GM23338 (cell line): ENCODE data around the gene MUC5B. TPM values are rescaled to one million over a fixed set of nuclear protein-coding genes. Genes with fewer than 3 reads are reported as not detected.

ENCODE experiments used
- ATAC-seq: fragments of 200-7000 bp; cut with Tn5 transposase; 3 replicates; pipeline ENCODE4 v1.9.1; 2020
- DNase-seq: peaks from one replicate; pipeline ENCODE4 v3.0.0-alpha.2; 2015; ENCODE audit warnings: low spot score
- H2AFZ ChIP-seq: fragments of 200-600 bp; sonication (generic); 2 replicates; pipeline ENCODE4 v1.8.0; 2016; ENCODE audit warnings: antibody characterized with exemption, mild to moderate bottlenecking, moderate library complexity
- H3F3A ChIP-seq: fragments of 200-600 bp; sonication (generic); replicated peaks from 2 replicates; pipeline ENCODE4 v1.8.0; 2017; ENCODE audit warnings: antibody characterized with exemption, mixed run types, low read depth
- H3K27ac ChIP-seq: fragments of 200-600 bp; sonication (generic); 2 replicates; pipeline ENCODE4 v1.6.1; 2016; ENCODE audit warnings: low read depth
- H3K27me3 ChIP-seq: fragments of 200-600 bp; sonication (generic); 2 replicates; pipeline ENCODE4 v1.8.0; 2016; ENCODE audit warnings: mild to moderate bottlenecking, mixed run types, moderate library complexity; ENCODE audit not compliant: insufficient read depth
- H3K36me3 ChIP-seq: fragments of 200-600 bp; sonication (generic); 2 replicates; pipeline ENCODE4 v1.8.0; 2016; ENCODE audit warnings: mild to moderate bottlenecking; ENCODE audit not compliant: insufficient read depth
- H3K4me1 ChIP-seq: fragments of 200-600 bp; sonication (generic); 2 replicates; pipeline ENCODE4 v1.8.0; 2016; ENCODE audit warnings: mild to moderate bottlenecking, moderate library complexity; ENCODE audit not compliant: insufficient read depth
- H3K4me2 ChIP-seq: fragments of 200-600 bp; sonication (generic); 2 replicates; pipeline ENCODE4 v1.7.1; 2017; ENCODE audit warnings: mixed run types
- H3K4me3 ChIP-seq: fragments of 200-600 bp; sonication (generic); 2 replicates; pipeline ENCODE4 v1.6.1; 2016; ENCODE audit warnings: mixed run types
- H3K79me2 ChIP-seq: fragments of 200-600 bp; sonication (generic); replicated peaks from 2 replicates; pipeline ENCODE4 v1.8.0; 2017; ENCODE audit warnings: mild to moderate bottlenecking; ENCODE audit not compliant: insufficient read depth
- H3K9me2 ChIP-seq: fragments of 200-600 bp; sonication (generic); 2 replicates; pipeline ENCODE4 v1.8.0; 2017; ENCODE audit not compliant: insufficient read depth
- H4K20me1 ChIP-seq: fragments of 200-600 bp; sonication (generic); replicated peaks from 2 replicates; pipeline ENCODE4 v1.8.0; 2017; ENCODE audit warnings: mild to moderate bottlenecking; ENCODE audit not compliant: insufficient read depth
- H3K27ac Mint-ChIP-seq: 2 replicates; pipeline ENCODE4 v1.8.0; 2020; ENCODE audit warnings: inconsistent platforms, mild to moderate bottlenecking, moderate library complexity, mixed read lengths
- H3K27me3 Mint-ChIP-seq: 3 replicates; pipeline ENCODE4 v1.8.0; 2022; ENCODE audit warnings: low read depth, mild to moderate bottlenecking, moderate library complexity, mixed read lengths, inconsistent platforms; ENCODE audit not compliant: insufficient read depth, poor library complexity
- H3K36me3 Mint-ChIP-seq: 3 replicates; pipeline ENCODE4 v1.8.0; 2021; ENCODE audit warnings: low read depth, mild to moderate bottlenecking, inconsistent platforms, moderate library complexity, mixed read lengths
- H3K4me1 Mint-ChIP-seq: 3 replicates; pipeline ENCODE4 v1.8.0; 2020; ENCODE audit warnings: mild to moderate bottlenecking, inconsistent platforms, mixed read lengths
- H3K4me3 Mint-ChIP-seq: 3 replicates; pipeline ENCODE4 v1.8.0; 2021; ENCODE audit warnings: moderate library complexity, mild to moderate bottlenecking, inconsistent platforms, mixed read lengths
- H3K9me3 Mint-ChIP-seq: 3 replicates; pipeline ENCODE4 v1.8.0; 2020; ENCODE audit warnings: moderate library complexity, mild to moderate bottlenecking, inconsistent platforms, mixed read lengths
- CREB1 ChIP-seq: fragments of 250-450 bp; sonication (Bioruptor Pico); IDR thresholded peaks from 2 replicates; pipeline ENCODE4 v1.5.0; 2020; ENCODE audit warnings: low read depth, mild to moderate bottlenecking, moderate library complexity
- CTCF ChIP-seq, 2 experiments: fragments of 200-600 bp in 1 of 2; sonication (generic) in 1 of 2; conservative IDR thresholded peaks; 2 replicates each; pipeline versions ENCODE4 v1.5.1 to v1.6.1; 2016 to 2017; ENCODE audit warnings: antibody characterized with exemption in 2 of 2, low read depth in 2 of 2, mild to moderate bottlenecking in 2 of 2, moderate library complexity in 1 of 2
- EZH2 ChIP-seq: fragments of 200-600 bp; sonication (generic); IDR thresholded peaks from one replicate; pipeline ENCODE4 v1.8.0; 2017; ENCODE audit warnings: antibody characterized with exemption, mild to moderate bottlenecking, low read depth; ENCODE audit not compliant: unreplicated experiment
- EZH2phosphoT487 ChIP-seq: fragments of 200-600 bp; sonication (generic); IDR thresholded peaks from one replicate; pipeline ENCODE4 v1.8.1; 2018; ENCODE audit warnings: antibody characterized with exemption; ENCODE audit not compliant: unreplicated experiment
- JUNB ChIP-seq: IDR thresholded peaks from one replicate; pipeline ENCODE4 v1.6.1; 2016; ENCODE audit warnings: antibody characterized with exemption; ENCODE audit not compliant: unreplicated experiment
- POLR2AphosphoS5 ChIP-seq: IDR thresholded peaks from 2 replicates; pipeline ENCODE4 v1.6.1; 2016; ENCODE audit warnings: antibody characterized with exemption, low read depth
- STAT1 ChIP-seq: IDR thresholded peaks from one replicate; pipeline ENCODE4 v1.6.1; 2016; ENCODE audit warnings: antibody characterized with exemption; ENCODE audit not compliant: unreplicated experiment
- ZNF114 ChIP-seq: fragments of 250-450 bp; sonication (Bioruptor Pico); IDR thresholded peaks from 2 replicates; pipeline ENCODE4 v1.5.0; 2020; ENCODE audit warnings: mild to moderate bottlenecking, moderate library complexity
- ZNF331 ChIP-seq: fragments of 250-450 bp; sonication (Bioruptor Pico); IDR thresholded peaks from 2 replicates; pipeline ENCODE4 v1.5.0; 2020; ENCODE audit warnings: low read depth, mild to moderate bottlenecking, moderate library complexity
- ZNF462 ChIP-seq: fragments of 250-450 bp; sonication (Bioruptor Pico); IDR thresholded peaks from 2 replicates; pipeline ENCODE4 v1.5.0; 2020; ENCODE audit warnings: mild to moderate bottlenecking, moderate library complexity
- polyA plus RNA-seq: library from polyadenylated mRNA; unstranded; fragments of >200 nt; fragmentation: Nextera tagmentation; extraction: Ambion mirVana; gene quantifications from 2 replicates; pipeline ENCODE4 v1.2.1, GENCODE V29; 2016
- total RNA-seq: library from RNA; depleted of rRNA; stranded (reverse); fragments of >200 nt; shearing (Covaris generic); gene quantifications from 2 replicates; pipeline ENCODE4 v1.2.3, GENCODE V29; 2014

MUC5B gene
- total and polyA plus RNA-seq, 2 experiments from 2014 or later = 0.18 to 0.90 TPM

DNA sequence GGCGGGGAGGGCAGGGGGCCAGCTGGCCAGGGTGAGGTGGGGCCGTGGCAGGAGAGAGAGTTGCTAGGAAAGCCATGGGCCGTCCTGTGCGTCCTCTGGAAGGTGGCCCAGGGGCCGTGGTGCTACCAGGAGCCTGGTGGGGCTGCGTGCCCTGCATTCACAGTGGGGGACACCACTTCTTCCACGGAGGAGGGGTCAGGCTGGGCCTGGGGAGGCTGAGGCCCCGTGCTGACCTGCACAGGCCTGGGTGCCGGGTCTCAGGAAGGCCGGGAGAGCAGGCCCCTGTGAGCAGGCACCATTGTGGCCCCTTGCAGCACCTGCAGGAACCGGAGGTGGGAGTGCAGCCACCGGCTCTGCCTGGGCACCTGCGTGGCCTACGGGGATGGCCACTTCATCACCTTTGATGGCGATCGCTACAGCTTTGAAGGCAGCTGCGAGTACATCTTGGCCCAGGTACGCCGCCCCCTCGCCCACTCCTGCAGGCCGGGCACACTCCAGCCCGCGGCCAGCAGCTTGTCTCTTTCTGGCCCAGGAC lies 12.0 kb downstream of the MUC5B start (continued):
- TF ChIP-seq ZNF462 (CRISPR knock-in tag) = no peak
- no peak for TF ChIP-seq POLR2AphosphoS5
- TF ChIP-seq CREB1 (CRISPR knock-in tag) = no peak
- TF ChIP-seq ZNF331 = no peak
- no peak for TF ChIP-seq EZH2
- TF ChIP-seq ZNF114 (CRISPR knock-in tag) = no peak

- Histone ChIP-seq H3K4me2 (no peak overlapping the region), H3K9me2 (no peaks in the 10 kb centered on the region), H3K27me3 (no peaks in the 10 kb centered on the region), H3K4me1 (no peaks in the 10 kb centered on the region), H3K79me2 (no peaks in the 10 kb centered on the region), H4K20me1 (no peaks in the 10 kb centered on the region), H3K27ac (no peak overlapping the region), H3K36me3 (no peaks in the 10 kb centered on the region), H3F3A (no peaks in the 10 kb centered on the region), H3K4me3 (no peak overlapping the region), H2AFZ (no peak overlapping the region)
- H3K4me3 Mint-ChIP-seq = no peak overlapping the region
- ATAC-seq (no peak), DNase-seq (no peak)
- H3K9me3 Mint-ChIP-seq = no peaks in the 10 kb centered on the region; the same call in 1 of the 3 replicates
- H3K4me1 Mint-ChIP-seq = no peaks in the 10 kb centered on the region
- H3K36me3 Mint-ChIP-seq = no peaks in the 10 kb centered on the region
- H3K27me3 Mint-ChIP-seq = peaks cover 2% of the 10 kb centered on the region
- no peak overlapping the region for H3K27ac Mint-ChIP-seq
- TF ChIP-seq ZNF331 (no peak), POLR2AphosphoS5 (no peak), CREB1 (CRISPR knock-in tag) (no peak), CTCF (conservative IDR thresholded peaks at IDR 0.05; ENCODE audit: low read depth in 2 of 2) (no peak), EZH2phosphoT487 (no peak), STAT1 (no peak), JUNB (no peak)
Measured at GRCh38 chr11:1235306-1235900, 12.5 kb downstream of the MUC5B start.
